UCSD-AML1 (cell line): ENCODE measurements around the gene ANAPC5.
"Not testable (repeated sequence)": the region's sequence is repeated elsewhere in the genome, so short reads cannot be mapped to it uniquely, and the experiment has no call there.

ENCODE experiments used
- DNase-seq: peaks from one replicate; lab custom pipeline; 2025; ENCODE audit not compliant: unreplicated experiment; lab: John Stamatoyannopoulos, UW

The ANAPC5 gene

GRCh38 chr12:121288158-121288845 is 63.9 kb downstream of the ANAPC5 start:
- no peak for DNase-seq

- no peak for DNase-seq
Observed at GRCh38 chr12:121287267-121287954, 64.8 kb downstream of the ANAPC5 start.

GRCh38 chr12:121285856-121286255 is 66.4 kb downstream of the ANAPC5 start:
- no peak for DNase-seq

- no peak for DNase-seq
Observed at GRCh38 chr12:121284551-121285390, 67.4 kb downstream of the ANAPC5 start.

- DNase-seq = no peak
Observed at GRCh38 chr12:121283841-121284240, 68.4 kb downstream of the ANAPC5 start.

GRCh38 chr12:121283388-121283787 is 68.8 kb downstream of the ANAPC5 start:
- no peak for DNase-seq

- not testable (repeated sequence) for DNase-seq
Observed at GRCh38 chr12:121282910-121283309, 69.3 kb downstream of the ANAPC5 start.

- DNase-seq = no peak
Observed at GRCh38 chr12:121282072-121282742, 70.0 kb downstream of the ANAPC5 start.

- not testable (repeated sequence) for DNase-seq
Observed at GRCh38 chr12:121281116-121281515, 71.1 kb downstream of the ANAPC5 start.

GRCh38 chr12:121280531-121280930 is 71.7 kb downstream of the ANAPC5 start:
- not testable (repeated sequence) for DNase-seq

GRCh38 chr12:121279507-121279915 is 72.7 kb downstream of the ANAPC5 start:
- DNase-seq = no peak

- no peak for DNase-seq
Observed at GRCh38 chr12:121279071-121279375, 73.2 kb downstream of the ANAPC5 start.

- no peak for DNase-seq
Observed at GRCh38 chr12:121278169-121279070, 73.8 kb downstream of the ANAPC5 start.

- DNase-seq = no peak
Observed at GRCh38 chr12:121277374-121277759, 74.8 kb downstream of the ANAPC5 start.

GRCh38 chr12:121274036-121274763 is 78.0 kb downstream of the ANAPC5 start:
- DNase-seq = no peak

- DNase-seq = no peak
Observed at GRCh38 chr12:121273364-121273896, 78.8 kb downstream of the ANAPC5 start.

GRCh38 chr12:121267822-121268221 is 84.4 kb downstream of the ANAPC5 start:
- no peak for DNase-seq

GRCh38 chr12:121264951-121265515 is 87.2 kb downstream of the ANAPC5 start:
- no peak for DNase-seq

GRCh38 chr12:121264135-121264534 is 88.1 kb downstream of the ANAPC5 start:
- DNase-seq = no peak
